H1 (cell line): Measurements from ENCODE around the gene MTAP. TPM values are rescaled to one million over a fixed set of nuclear protein-coding genes. Genes with fewer than 3 reads are reported as not detected.

Experiments
- CTCF ChIA-PET: fragments of 300-600 bp; sonication (Branson Sonifier 250); formaldehyde crosslinking; loops from one replicate; lab custom pipeline; 2021; ENCODE audit not compliant: partially characterized antibody; lab: Charles Lee
- POLR2A ChIA-PET: fragments of 300-600 bp; sonication (Branson Sonifier 250); formaldehyde crosslinking; loops from one replicate; lab custom pipeline; 2021; ENCODE audit warnings: inconsistent platforms; ENCODE audit not compliant: partially characterized antibody; lab: Charles Lee
- DNase-seq, 2 experiments: peaks; one replicate each; pipeline versions ENCODE4 v3.0.0 to v3.0.0-alpha.2; 2010 to 2022; ENCODE audit warnings: low spot score in 2 of 2, low read depth in 1 of 2, mixed read lengths in 1 of 2
- FAIRE-seq: peaks from 2 replicates; lab custom pipeline; 2011; peaks lifted over from hg19 to GRCh38; lab: Jason Lieb, UNC
- H2AFZ ChIP-seq: 2 replicates; pipeline ENCODE4 v1.8.1; 2012; ENCODE audit warnings: low read length, inconsistent platforms
- H2AK5ac ChIP-seq: 2 replicates; pipeline ENCODE4 v1.6.1; 2013; ENCODE audit warnings: low read depth, low read length
- H2BK120ac ChIP-seq: replicated peaks from 2 replicates; pipeline ENCODE3; 2013; ENCODE audit warnings: low read depth, low read length, inconsistent platforms
- H2BK12ac ChIP-seq: 2 replicates; pipeline ENCODE4 v1.6.1; 2013; ENCODE audit warnings: low read depth, low read length
- H2BK15ac ChIP-seq: 2 replicates; pipeline ENCODE4 v1.6.1; 2013; ENCODE audit warnings: low read length
- H2BK20ac ChIP-seq: 2 replicates; pipeline ENCODE4 v1.6.1; 2013; ENCODE audit warnings: low read length
- H2BK5ac ChIP-seq: 2 replicates; pipeline ENCODE4 v1.6.1; 2013; ENCODE audit warnings: low read depth, low read length
- H3K14ac ChIP-seq: 2 replicates; pipeline ENCODE4 v1.6.1; 2013; ENCODE audit warnings: inconsistent platforms; ENCODE audit not compliant: insufficient read length
- H3K18ac ChIP-seq: 2 replicates; pipeline ENCODE4 v1.6.1; 2013; ENCODE audit warnings: low read length; ENCODE audit errors: extremely low read depth
- H3K23ac ChIP-seq: 2 replicates; pipeline ENCODE4 v1.6.1; 2013; ENCODE audit warnings: inconsistent platforms; ENCODE audit not compliant: insufficient read length
- H3K23me2 ChIP-seq: 2 replicates; pipeline ENCODE4 v1.6.1; 2013; ENCODE audit warnings: low read depth, low read length
- H3K27ac ChIP-seq: 2 replicates; pipeline ENCODE4 v1.6.1; 2011; ENCODE audit warnings: low read depth, low read length, inconsistent platforms
- H3K27me3 ChIP-seq, 4 experiments: replicated peaks in 1 of 4; 1 replicate in 1 of 4; 2 replicates in 3 of 4; pipeline versions ENCODE4 v1.6.1 to v1.8.1; 2011 to 2013; ENCODE audit warnings: low read length in 3 of 4, mild to moderate bottlenecking in 3 of 4, inconsistent platforms in 2 of 4, mixed read lengths in 2 of 4, moderate library complexity in 1 of 4; ENCODE audit not compliant: control insufficient read depth in 3 of 4, insufficient read depth in 3 of 4; ENCODE audit errors: extremely low read depth in 1 of 4
- H3K36me3 ChIP-seq, 4 experiments: 2 replicates each; pipeline versions ENCODE4 v1.6.1 to v1.8.1; 2011 to 2013; ENCODE audit warnings: mild to moderate bottlenecking in 4 of 4, low read length in 3 of 4, moderate library complexity in 2 of 4, control low read depth in 1 of 4, inconsistent platforms in 1 of 4; ENCODE audit not compliant: insufficient read depth in 4 of 4, control insufficient read depth in 2 of 4
- H3K4ac ChIP-seq: replicated peaks from 2 replicates; pipeline ENCODE3; 2013; ENCODE audit warnings: low read length, low read depth, mixed read lengths, inconsistent platforms; ENCODE audit not compliant: insufficient read length
- H3K4me1 ChIP-seq, 4 experiments: replicated peaks in 1 of 4; 1 replicate in 1 of 4; 2 replicates in 3 of 4; pipeline versions ENCODE4 v1.6.1 to v1.8.1; 2011 to 2013; ENCODE audit warnings: low read length in 3 of 4, inconsistent platforms in 2 of 4, mixed read lengths in 1 of 4; ENCODE audit not compliant: insufficient read depth in 4 of 4, control insufficient read depth in 3 of 4
- H3K4me2 ChIP-seq, 2 experiments: 2 replicates each; pipeline versions ENCODE4 v1.6.1 to v1.8.1; 2011 to 2013; ENCODE audit warnings: low read depth in 2 of 2, low read length in 2 of 2, control low read depth in 1 of 2, inconsistent platforms in 1 of 2, mild to moderate bottlenecking in 1 of 2; ENCODE audit not compliant: insufficient read depth in 1 of 2
- H3K4me3 ChIP-seq, 4 experiments: fragments of 200-600, 300-600 bp in 1 of 4; sonication (generic), shearing (Covaris generic), sonication (Bioruptor Twin) in 1 of 4; 2 replicates each; pipeline versions ENCODE4 v1.5.1 to v1.8.1; 2011 to 2016; ENCODE audit warnings: low read length in 4 of 4, low read depth in 3 of 4, control low read depth in 2 of 4, inconsistent platforms in 2 of 4, mild to moderate bottlenecking in 2 of 4, mixed read lengths in 1 of 4, moderate library complexity in 1 of 4; ENCODE audit not compliant: insufficient read depth in 2 of 4; ENCODE audit errors: extremely low read depth in 1 of 4
- H3K56ac ChIP-seq: replicated peaks from 2 replicates; pipeline ENCODE3; 2013; ENCODE audit warnings: low read depth, mild to moderate bottlenecking, mixed read lengths, low read length, inconsistent platforms; ENCODE audit not compliant: insufficient read length
- H3K79me1 ChIP-seq: 2 replicates; pipeline ENCODE4 v1.6.1; 2013; ENCODE audit warnings: low read depth, low read length, control low read depth
- H3K79me2 ChIP-seq, 2 experiments: 2 replicates each; pipeline versions ENCODE4 v1.6.1 to v1.8.1; 2012 to 2013; ENCODE audit warnings: low read length in 2 of 2, mild to moderate bottlenecking in 2 of 2, inconsistent platforms in 1 of 2; ENCODE audit not compliant: insufficient read depth in 2 of 2, control insufficient read depth in 1 of 2
- H3K9ac ChIP-seq, 4 experiments: replicated peaks in 1 of 4; 1 replicate in 1 of 4; 2 replicates in 3 of 4; pipeline versions ENCODE4 v1.6.1 to v1.8.1; 2011 to 2013; ENCODE audit warnings: low read depth in 3 of 4, low read length in 3 of 4, control low read depth in 2 of 4, mild to moderate bottlenecking in 2 of 4, moderate library complexity in 2 of 4, inconsistent platforms in 1 of 4; ENCODE audit errors: extremely low read depth in 1 of 4
- H3K9me3 ChIP-seq, 2 experiments: 2 replicates each; pipeline versions ENCODE4 v1.6.1 to v1.8.1; 2012 to 2013; ENCODE audit warnings: mild to moderate bottlenecking in 2 of 2, moderate library complexity in 2 of 2, control low read depth in 1 of 2, inconsistent platforms in 1 of 2, low read depth in 1 of 2, low read length in 1 of 2, mixed read lengths in 1 of 2; ENCODE audit not compliant: insufficient read depth in 2 of 2
- H4K20me1 ChIP-seq, 2 experiments: replicated peaks in 1 of 2; 2 replicates each; pipeline versions ENCODE3 to v1.8.1; 2011 to 2013; ENCODE audit warnings: inconsistent platforms in 2 of 2, low read length in 2 of 2, mild to moderate bottlenecking in 1 of 2; ENCODE audit not compliant: insufficient read depth in 2 of 2, control insufficient read depth in 1 of 2
- H4K5ac ChIP-seq: 2 replicates; pipeline ENCODE4 v1.6.1; 2013; ENCODE audit warnings: low read length, low read depth, mixed read lengths, inconsistent platforms; ENCODE audit not compliant: insufficient read length
- H4K8ac ChIP-seq: 2 replicates; pipeline ENCODE4 v1.8.0; 2013; ENCODE audit warnings: mild to moderate bottlenecking, moderate library complexity, low read length, inconsistent platforms; ENCODE audit not compliant: insufficient read depth; ENCODE audit errors: extremely low read depth
- H4K91ac ChIP-seq: replicated peaks from 2 replicates; pipeline ENCODE3; 2013; ENCODE audit warnings: low read length, mixed read lengths, inconsistent platforms; ENCODE audit not compliant: insufficient read length
- BCL11A ChIP-seq, 2 experiments: IDR thresholded peaks; one replicate each; pipeline ENCODE4 v1.6.1; 2011; ENCODE audit warnings: low read depth in 2 of 2, low read length in 2 of 2, mild to moderate bottlenecking in 2 of 2
- CEBPB ChIP-seq: IDR thresholded peaks from 2 replicates; pipeline ENCODE4 v1.6.1; 2012; ENCODE audit warnings: low read depth, low read length
- CTBP2 ChIP-seq: IDR thresholded peaks from 2 replicates; pipeline ENCODE4 v1.7.0; 2011; ENCODE audit warnings: borderline replicate concordance, mild to moderate bottlenecking, moderate library complexity, mixed read lengths, low read length; ENCODE audit not compliant: insufficient read depth, insufficient read length
- NANOG ChIP-seq: IDR thresholded peaks from 2 replicates; pipeline ENCODE4 v1.6.1; 2011; ENCODE audit warnings: low read length, low read depth, mild to moderate bottlenecking, inconsistent platforms; ENCODE audit not compliant: insufficient read depth, poor library complexity, severe bottlenecking
- WGBS, 2 experiments: shearing (Covaris generic) in 1 of 2; methylation state at CpG; one replicate each; pipeline versions ENCODE4 v1.1.6 to v1.1.7; 2013 to 2015; ENCODE audit warnings: low lambda C conversion rate in 2 of 2, mixed read lengths in 2 of 2, inconsistent platforms in 1 of 2, low coverage in 1 of 2, missing lambda C conversion rate in 1 of 2; ENCODE audit not compliant: insufficient replicate concordance in 2 of 2, insufficient coverage in 1 of 2, insufficient read length in 1 of 2; ENCODE audit errors: extremely low coverage in 1 of 2, missing lambda C conversion rate in 1 of 2; 5-methylcytosine and 5-hydroxymethylcytosine counted together
- polyA plus RNA-seq, 7 experiments: library from polyadenylated mRNA; depleted of rRNA in 3 of 7; stranded (reverse) in 5 of 7; unstranded in 2 of 7; fragments of >200 nt in 5 of 7; fragments of 200-250 nt in 2 of 7; gene quantifications; 1 replicate in 5 of 7; 2 replicates in 1 of 7; 4 replicates in 1 of 7; pipeline versions ENCODE4 v1.2.1 to v1.2.3, GENCODE V29; 2011 to 2013; ENCODE audit warnings: missing spikeins in 2 of 7, mixed read lengths in 2 of 7
- total RNA-seq: library from RNA; stranded (reverse); fragmentation: NEBNext Ultra II Directional; extraction: Animal tissue kit (Norgen Biotek cat#: 25700); gene quantifications from 2 replicates; pipeline ENCODE4 v1.2.1, GENCODE V29; 2021

The MTAP gene
- total and polyA plus RNA-seq, 2 of the 8 experiments (the other 6 are each of a cell fraction or from before 2014, with no cell fraction given): 16.4 to 100 TPM

GRCh38 chr9:21958833-21959232 lies 156.4 kb downstream of the MTAP start:
- ChIA-PET CTCF (interaction anchor here (0.7 kb wide), 1 partner anchor 55 kb away, joined by 3 read pairs; no protein-coding TSS in a partner anchor), POLR2A (no interaction called here)
- H3K4me1 ChIP-seq: no peaks in the 10 kb centered on the region
- H3K79me2 ChIP-seq: no peaks in the 10 kb centered on the region
- no peak overlapping the region for H4K8ac ChIP-seq
- no peak overlapping the region for H2BK5ac ChIP-seq
- H4K5ac ChIP-seq: no peak overlapping the region
- no peak overlapping the region for H3K18ac ChIP-seq
- no peak overlapping the region for H2BK12ac ChIP-seq
- no peak overlapping the region for H3K4me3 ChIP-seq
- no peak overlapping the region for H3K56ac ChIP-seq
- no peak overlapping the region for H2BK15ac ChIP-seq
- no peaks in the 10 kb centered on the region for H3K79me1 ChIP-seq
- no peak overlapping the region for H2BK20ac ChIP-seq
- no peaks in the 10 kb centered on the region for H3K23me2 ChIP-seq
- H2AFZ ChIP-seq: no peak overlapping the region
- H4K20me1 ChIP-seq: no peaks in the 10 kb centered on the region
- H3K4ac ChIP-seq: no peak overlapping the region
- H3K9ac ChIP-seq: no peak overlapping the region
- H2BK120ac ChIP-seq: no peak overlapping the region
- peaks cover 0 to 12% (median 4%) of the 10 kb centered on the region in 4 experiments; a peak in 5 of 7 replicates for H3K27me3 ChIP-seq
- H3K27ac ChIP-seq: no peak overlapping the region
- DNase-seq (no peak), FAIRE-seq (no peak)
- no peak overlapping the region for H3K14ac ChIP-seq
- WGBS, 2 experiments: 78% methylated on average over 2 of the region's 2 CpGs; no CpG with 5 or more reads in 1 of the 2 experiments
- H4K91ac ChIP-seq: no peak overlapping the region
- no peak overlapping the region for H2AK5ac ChIP-seq
- H3K23ac ChIP-seq: no peak overlapping the region
- H3K4me2 ChIP-seq: no peak overlapping the region
- H3K36me3 ChIP-seq: no peaks in the 10 kb centered on the region
- H3K9me3 ChIP-seq: no peaks in the 10 kb centered on the region; a peak in 1 of 4 replicates
- TF ChIP-seq NANOG (no peak), CTBP2 (no peak), CEBPB (no peak), BCL11A (IDR thresholded peaks at IDR 0.05; ENCODE audit: low read depth in 2 of 2, low read length in 2 of 2) (no peak)
